ENCODE data around the gene P2RY4.
"Not testable (repeated sequence)": the region's sequence is repeated elsewhere in the genome, so short reads cannot be mapped to it uniquely, and the experiment has no call there.

Gene P2RY4

DNA sequence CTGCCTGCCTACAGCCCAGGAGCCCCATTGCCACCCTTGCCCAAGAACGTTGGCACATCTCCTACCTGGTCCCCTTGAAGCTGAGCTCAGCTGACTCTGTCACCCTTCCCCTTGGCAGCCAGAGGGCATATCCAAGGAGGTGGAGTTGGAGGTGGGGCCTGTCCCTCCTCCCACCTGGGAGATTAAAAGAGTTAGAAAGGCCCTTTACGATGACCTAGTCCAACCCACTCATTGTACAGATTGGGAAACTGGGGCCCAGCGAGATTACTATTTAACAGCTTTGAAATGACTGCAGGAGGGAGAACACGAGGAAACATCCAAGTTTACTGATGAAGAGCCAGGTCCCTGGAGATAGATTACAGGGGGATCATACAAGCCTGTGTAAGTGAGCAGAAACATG lies at the start of gene P2RY4:
Gene P2RY4 (minus strand): TSS at position 101 of the 400 bp plus-strand sequence. CDS start 580 bp downstream, outside the sequence.
- DNase-seq (ENCODE audit: low read depth in 1 of 2, low spot score in 1 of 2) = no peak

DNA sequence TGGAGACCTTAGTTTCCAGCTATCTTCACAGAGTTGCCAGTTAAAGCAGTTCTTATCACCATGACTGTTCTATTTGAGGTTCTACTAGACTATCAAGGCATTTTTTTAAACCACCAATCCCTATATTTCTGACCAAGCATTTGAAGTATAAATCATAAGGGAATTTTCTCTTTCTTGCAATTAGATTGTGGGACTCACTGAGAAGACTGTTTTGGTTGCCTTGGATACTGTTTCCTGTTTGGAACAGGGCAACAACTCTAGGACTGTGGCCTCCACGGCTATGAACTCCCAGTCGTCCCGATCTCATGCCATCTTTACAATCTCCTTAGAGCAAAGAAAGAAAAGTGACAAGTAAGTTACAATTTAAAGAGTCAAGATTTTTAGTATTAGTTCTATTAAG lies 41.7 kb upstream of the P2RY4 start:
- no peak for DNase-seq (ENCODE audit: low read depth in 1 of 2, low spot score in 1 of 2)

GRCh38 chrX:70293621-70294020 lies 33.6 kb upstream of the P2RY4 start:
- DNase-seq (ENCODE audit: low read depth in 1 of 2, low spot score in 1 of 2) = no peak

DNA sequence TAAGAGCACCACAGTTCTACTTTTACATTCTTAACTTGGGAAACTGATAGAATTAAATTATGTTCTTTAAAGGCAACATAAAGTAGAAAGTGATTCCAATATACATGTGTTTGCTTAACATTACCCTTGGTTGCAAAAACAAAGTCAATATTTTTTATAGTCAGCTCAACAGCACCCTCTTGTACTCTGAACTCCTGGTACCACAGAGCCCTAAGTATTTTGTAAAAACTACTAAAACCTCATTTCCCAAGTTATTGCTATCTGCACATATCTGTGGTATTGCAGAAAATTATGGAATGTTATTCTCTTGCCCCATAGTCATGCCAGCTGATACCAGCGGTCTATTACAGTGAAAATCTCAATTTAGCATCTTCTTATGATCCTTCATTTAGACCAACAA lies 32.8 kb upstream of the P2RY4 start:
- no peak for DNase-seq (ENCODE audit: low read depth in 1 of 2, low spot score in 1 of 2)

GRCh38 chrX:70289793-70290770 lies 30.1 kb upstream of the P2RY4 start, which contains the start of the genes KIF4A and PDZD11:
KIF4A (plus strand) TSS chrX:70290104; CDS start chrX:70290459, 355 bp downstream.
PDZD11 (minus strand) TSS chrX:70289927; CDS start chrX:70289341, 586 bp downstream.
- peak; percentile 43 to 56 for DNase-seq (ENCODE audit: low read depth in 1 of 2, low spot score in 1 of 2)

GRCh38 chrX:70289168-70289792 lies 29.3 kb upstream of the P2RY4 start:
- no peak for DNase-seq (ENCODE audit: low read depth in 1 of 2, low spot score in 1 of 2)

GRCh38 chrX:70281951-70282350 lies 21.9 kb upstream of the P2RY4 start, which contains the start of gene RAB41:
RAB41 (plus strand) TSS chrX:70282172; CDS start chrX:70282218, 46 bp downstream.
- no peak for DNase-seq (ENCODE audit: low read depth in 1 of 2, low spot score in 1 of 2)

DNA sequence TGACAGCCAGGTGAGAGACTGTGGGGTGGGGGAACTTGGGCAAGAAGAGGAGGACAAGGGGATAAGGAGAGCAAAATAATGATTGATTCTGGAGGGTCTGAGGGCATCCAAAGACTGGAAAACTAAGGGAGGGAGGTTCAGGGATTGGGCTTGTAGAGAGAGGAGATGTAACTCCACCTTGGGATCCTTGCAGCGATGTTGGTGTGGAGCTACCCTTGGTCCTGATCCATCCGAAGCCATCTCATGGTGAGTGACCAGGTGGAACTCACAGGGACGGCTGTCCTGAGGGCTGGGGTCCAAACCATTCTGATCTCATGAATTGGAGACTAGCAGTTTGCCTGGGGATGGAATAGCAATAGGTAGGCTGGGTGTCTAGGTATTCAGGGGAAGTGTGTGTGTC lies 20.6 kb upstream of the P2RY4 start:
- no peak for DNase-seq (ENCODE audit: low read depth in 1 of 2, low spot score in 1 of 2)

- no peak for DNase-seq (ENCODE audit: low read depth in 1 of 2, low spot score in 1 of 2)
Measured at GRCh38 chrX:70279081-70279480, 19.1 kb upstream of the P2RY4 start.

GRCh38 chrX:70274029-70274428 lies 14.0 kb upstream of the P2RY4 start:
- not testable (repeated sequence) for DNase-seq (ENCODE audit: low read depth in 1 of 2, low spot score in 1 of 2)

DNA sequence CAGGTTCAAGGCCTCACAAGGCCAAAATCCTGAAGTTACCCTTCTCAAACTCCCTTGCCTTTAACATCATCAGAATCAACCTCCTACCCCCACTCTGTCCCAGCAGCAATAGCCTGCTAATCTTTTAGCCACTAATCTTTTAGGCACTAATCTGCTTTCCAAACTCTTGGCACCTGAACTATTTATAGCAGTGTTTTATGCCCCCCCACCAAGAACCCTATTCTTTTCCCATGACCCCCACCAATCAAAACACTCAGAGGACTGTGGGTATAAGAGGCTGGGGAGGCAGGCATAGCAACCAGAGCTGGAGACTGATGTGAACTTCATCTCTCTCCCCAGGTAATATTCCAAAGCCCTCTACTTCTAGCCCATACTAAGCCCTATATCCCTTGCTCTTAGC lies 8.0 kb upstream of the P2RY4 start, which contains the start of gene ARR3:
Gene ARR3 (plus strand): TSS at position 301 of the 400 bp plus-strand sequence. CDS start 1,052 bp downstream, outside the sequence.
- DNase-seq (ENCODE audit: low read depth in 1 of 2, low spot score in 1 of 2) = no peak

GRCh38 chrX:70264784-70265183 lies 4.8 kb upstream of the P2RY4 start:
- no peak for DNase-seq (ENCODE audit: low read depth in 1 of 2, low spot score in 1 of 2)

DNA sequence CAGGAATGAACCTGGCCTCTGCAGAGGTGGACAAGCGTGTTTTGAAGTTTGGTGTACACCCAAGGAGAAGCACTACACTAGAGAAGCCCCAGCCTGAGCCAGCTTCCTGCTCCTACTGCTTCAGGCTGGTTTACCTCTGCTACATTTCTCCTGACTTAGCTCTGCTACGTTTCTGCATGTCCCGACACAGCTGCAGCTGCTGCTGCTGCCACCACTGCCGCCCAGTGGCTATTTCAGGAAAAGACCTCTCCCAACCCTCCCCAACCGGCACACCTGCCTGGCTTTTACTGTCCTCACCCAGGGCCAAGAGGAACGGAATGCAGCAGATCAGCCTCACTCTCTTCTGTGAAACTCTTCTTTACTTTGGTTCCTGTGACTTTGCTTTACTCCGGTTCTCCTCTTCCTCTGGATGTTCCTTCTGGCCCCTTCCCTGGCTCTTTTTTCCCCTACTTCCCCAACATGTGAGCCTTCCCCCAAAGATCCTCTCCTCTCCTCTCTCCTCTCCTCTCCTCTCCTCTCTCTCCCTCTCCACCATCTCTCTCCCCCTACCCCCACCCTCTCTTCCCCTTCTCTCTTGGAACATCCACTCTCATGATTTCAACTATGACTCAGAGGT lies 3.1 kb upstream of the P2RY4 start:
- peak in 1 of 2 donors; percentile 1 for DNase-seq (ENCODE audit: low read depth in 1 of 2, low spot score in 1 of 2)

DNA sequence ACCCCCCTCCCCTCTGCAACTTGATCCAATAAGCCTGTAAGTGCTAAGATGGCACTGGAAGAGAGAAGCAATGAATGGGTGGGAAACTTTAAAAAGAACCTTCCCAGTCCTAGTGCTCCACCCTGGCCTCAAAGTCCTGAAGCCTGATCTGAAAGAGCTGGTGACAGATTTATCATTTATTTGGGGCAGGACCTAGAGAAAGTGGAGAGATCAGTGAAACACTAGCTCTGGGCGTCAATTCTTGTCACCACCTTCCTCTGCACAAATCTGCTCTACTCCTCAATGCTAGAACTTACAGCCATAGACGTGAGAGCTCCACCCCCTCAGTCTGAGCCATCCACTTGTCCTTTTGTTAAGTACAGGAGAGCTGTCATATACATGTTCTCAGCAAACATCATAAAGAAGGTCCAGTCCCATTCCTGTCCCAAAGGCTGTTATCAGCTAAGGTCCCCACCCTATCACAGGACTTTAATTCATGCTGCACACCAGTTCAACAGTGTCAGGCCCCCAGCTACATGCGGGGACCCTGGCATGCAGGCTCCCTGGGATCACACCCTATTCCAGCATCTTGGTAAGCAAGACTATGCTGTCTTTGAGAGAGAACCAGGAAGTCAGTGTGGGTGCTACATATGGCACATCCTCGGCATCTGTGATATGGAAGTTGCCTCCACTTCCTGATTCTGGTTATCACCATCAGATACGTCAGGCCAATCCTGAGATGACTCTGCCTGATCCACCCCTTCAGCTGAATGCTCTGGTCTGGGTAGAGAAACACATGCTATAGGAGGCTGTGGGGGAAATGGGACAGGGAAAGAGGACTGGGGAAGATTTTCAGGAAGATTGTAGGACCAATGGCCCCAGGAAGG lies 2.3 kb downstream of the P2RY4 start:
- DNase-seq (ENCODE audit: low read depth in 1 of 2, low spot score in 1 of 2) = no peak

- no peak for DNase-seq (ENCODE audit: low read depth in 1 of 2, low spot score in 1 of 2)
Measured at GRCh38 chrX:70255452-70255851, 4.6 kb downstream of the P2RY4 start.

DNA sequence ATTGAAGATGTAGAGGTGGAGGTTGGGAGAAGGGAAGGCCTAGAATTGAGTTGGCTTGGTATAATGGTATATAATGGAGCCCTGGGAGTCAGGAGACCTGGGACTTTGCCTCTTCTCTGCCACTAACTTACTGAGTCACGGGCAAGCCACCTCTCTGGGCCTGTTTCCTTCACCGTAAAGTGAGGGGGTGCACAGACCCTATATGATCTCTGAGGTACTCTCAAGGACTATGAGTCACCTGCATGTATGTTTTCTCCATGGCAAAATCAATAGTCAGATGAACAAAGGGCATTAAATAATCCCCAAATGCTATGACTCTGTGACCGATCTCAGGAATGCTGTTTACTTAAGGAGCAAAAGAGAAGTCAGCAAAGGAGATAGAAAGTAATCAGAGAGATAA lies 5.1 kb downstream of the P2RY4 start:
- no peak for DNase-seq (ENCODE audit: low read depth in 1 of 2, low spot score in 1 of 2)

DNA sequence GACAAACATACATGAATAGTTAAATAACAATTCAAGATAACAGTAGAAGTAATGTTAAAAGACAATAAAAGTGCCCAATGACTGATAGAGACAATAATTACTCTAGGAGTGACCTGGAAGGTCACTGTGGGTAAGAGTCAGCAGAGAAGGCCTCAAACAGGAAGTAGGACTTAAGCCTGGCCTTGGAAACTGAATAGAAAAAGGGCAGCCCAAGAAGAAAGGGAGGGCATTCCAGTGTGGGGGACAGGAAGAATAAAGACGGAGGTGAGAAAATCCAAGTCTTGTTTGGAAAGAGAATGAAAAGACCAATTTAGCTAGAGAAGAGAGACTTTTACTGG lies 6.0 kb downstream of the P2RY4 start:
- DNase-seq (ENCODE audit: low read depth in 1 of 2, low spot score in 1 of 2) = no peak

- DNase-seq (ENCODE audit: low read depth in 1 of 2, low spot score in 1 of 2) = no peak
Measured at GRCh38 chrX:70253377-70254062, 6.5 kb downstream of the P2RY4 start.

- DNase-seq (ENCODE audit: low read depth in 1 of 2, low spot score in 1 of 2) = no peak
Measured at GRCh38 chrX:70252491-70252890, 7.5 kb downstream of the P2RY4 start.

- DNase-seq (ENCODE audit: low read depth in 1 of 2, low spot score in 1 of 2) = no peak
Measured at GRCh38 chrX:70247252-70247651, 12.8 kb downstream of the P2RY4 start.

All from stimulated activated CD4-positive, alpha-beta T cell treated with anti-CD3 and anti-CD28 coated beads, Interleukin-15, amount 100 ng/mL, for 1 hour (primary cell).